Ovary (tissue), 9 donors: ENCODE data around the gene LANCL1. TPM values are rescaled to one million over a fixed set of nuclear protein-coding genes. Genes with fewer than 3 reads are reported as not detected.

ENCODE experiments used
- DNase-seq, 5 donors: peaks; one replicate each; pipeline ENCODE4 v3.0.0-alpha.2; 2019 to 2020
- H3K27ac ChIP-seq, 2 donors: fragments of 200-600 bp; one replicate each; pipeline versions ENCODE4 v1.5.1 to v1.8.0; 2019 to 2022
- H3K27me3 ChIP-seq: fragments of 200-600 bp; one replicate; pipeline ENCODE4 v1.8.0; 2022
- H3K36me3 ChIP-seq: fragments of 200-600 bp; sonication (generic); one replicate; pipeline ENCODE4 v1.5.1; 2019
- H3K4me1 ChIP-seq: one replicate; pipeline ENCODE4 v1.8.1; 2013; ENCODE audit warnings: mild to moderate bottlenecking, moderate library complexity; ENCODE audit not compliant: insufficient read depth
- H3K4me3 ChIP-seq: fragments of 200-600 bp; sonication (generic); one replicate; pipeline ENCODE4 v1.5.1; 2017
- H3K9me3 ChIP-seq, 2 donors: fragments of 200-600 bp in 1 of 2; sonication (generic) in 1 of 2; one replicate each; pipeline versions ENCODE4 v1.5.1 to v1.8.1; 2013 to 2019; ENCODE audit warnings: mild to moderate bottlenecking in 1 of 2, moderate library complexity in 1 of 2
- EP300 ChIP-seq: sonication (generic); formaldehyde crosslinking; IDR thresholded peaks from one replicate; pipeline ENCODE4 v1.6.1; 2017; ENCODE audit warnings: antibody characterized with exemption
- POLR2A ChIP-seq: fragments of 450-650 bp; IDR thresholded peaks from one replicate; pipeline ENCODE4 v1.6.1; 2017; ENCODE audit warnings: antibody characterized with exemption, mild to moderate bottlenecking, moderate library complexity
- WGBS, 3 donors: extraction: QIAGEN DNeasy Blood & Tissue Kit in 1 of 3; methylation state at CpG; one replicate each; pipeline versions ENCODE4 v1.1.5 to v1.1.7; 2013 to 2017; 5-methylcytosine and 5-hydroxymethylcytosine counted together
- intact Hi-C, 4 donors: fragments of 100-400 bp; cut with DNase I; formaldehyde crosslinking; loops; one replicate each; pipeline versions ENCODE4 v1.11.0 to v1.15.1; 2022 to 2023
- polyA plus RNA-seq, 2 donors: library from polyadenylated mRNA; stranded (reverse); fragments of 200-250 nt in 1 of 2; fragments of 350-450 nt in 1 of 2; fragmentation: Illumina TruSeq in 1 of 2; extraction: RNeasy Lipid Tissue Mini Kit (QIAGEN cat#74804) in 1 of 2; gene quantifications; one replicate each; pipeline ENCODE4 v1.2.3, GENCODE V29; 2013 to 2014
- total RNA-seq, 7 donors: library from RNA; depleted of rRNA in 2 of 7; stranded (reverse); fragments of >200 nt in 2 of 7; fragmentation: NEBNext Ultra II Directional in 3 of 7; extraction: Animal tissue kit (Norgen Biotek cat#: 25700) in 3 of 7; gene quantifications; one replicate each; pipeline versions ENCODE4 v1.1.0 to v1.2.4, GENCODE V29; 2016 to 2023
- TF ChIP-seq, protein P1 (sequence below), 3 donors: fragments of 450-650 bp in 2 of 3; fragments of 200-600 bp in 1 of 3; IDR thresholded peaks; one replicate each; pipeline versions ENCODE4 v1.5.1 to v1.8.0; 2016 to 2022; ENCODE audit warnings: antibody characterized with exemption in 3 of 3, mild to moderate bottlenecking in 1 of 3
- donor health status: DM: no; HTN: no; CAD: no; lungs with moderate emphysema.
- donor health status: DM: no; HTN: no; CAD: no.
- donor health status: Bipolar disorder and iron deficiency.
- donor health status: DM: yes; HTN: yes; CAD: no.
- donor health status: DM: no; HTN: no; CAD: no.
- donor health status: DM: yes; HTN: yes; CAD: no.

The LANCL1 gene
- total and polyA plus RNA-seq, 9 donors = 21.6 to 44.7 (median 39.7) TPM

DNA sequence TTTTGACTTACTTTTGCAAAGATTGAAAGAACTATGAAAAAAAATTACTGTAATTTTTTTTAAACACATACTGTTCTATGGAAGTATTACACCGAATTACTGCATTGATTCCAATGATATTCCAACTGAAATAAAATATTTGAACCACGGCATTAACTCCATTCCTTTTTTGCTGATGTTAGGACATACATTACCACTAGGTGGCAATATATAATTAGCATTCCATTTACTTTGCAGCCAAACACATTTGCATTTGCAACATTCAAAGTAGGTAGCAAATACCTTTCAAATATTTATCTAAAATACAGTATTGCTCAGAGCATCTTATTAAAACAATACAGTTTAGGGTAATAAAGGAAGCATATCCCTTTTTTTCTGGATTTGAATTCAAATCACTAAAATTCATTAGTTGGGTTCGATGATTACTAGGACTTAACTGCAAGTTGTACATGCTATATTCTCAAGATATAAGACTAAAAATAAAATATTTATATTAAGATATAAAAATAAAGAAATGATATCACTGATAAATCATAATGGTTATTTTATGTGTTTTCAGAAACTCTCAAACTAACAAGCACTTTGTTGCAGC, 31.3 kb downstream of the LANCL1 start:
- H3K36me3 ChIP-seq = no peaks in the 10 kb centered on the region
- no peak overlapping the region for H3K27ac ChIP-seq
- 49 to 54% (median 54%) methylated on average over 3 of the region's 3 CpGs for WGBS, 3 donors
- H3K9me3 ChIP-seq = no peaks in the 10 kb centered on the region
- H3K4me3 ChIP-seq = no peak overlapping the region
- peaks cover 1% of the 10 kb centered on the region for H3K4me1 ChIP-seq
- TF ChIP-seq POLR2A (no peak), EP300 (no peak)
- TF ChIP-seq, protein P1, sequence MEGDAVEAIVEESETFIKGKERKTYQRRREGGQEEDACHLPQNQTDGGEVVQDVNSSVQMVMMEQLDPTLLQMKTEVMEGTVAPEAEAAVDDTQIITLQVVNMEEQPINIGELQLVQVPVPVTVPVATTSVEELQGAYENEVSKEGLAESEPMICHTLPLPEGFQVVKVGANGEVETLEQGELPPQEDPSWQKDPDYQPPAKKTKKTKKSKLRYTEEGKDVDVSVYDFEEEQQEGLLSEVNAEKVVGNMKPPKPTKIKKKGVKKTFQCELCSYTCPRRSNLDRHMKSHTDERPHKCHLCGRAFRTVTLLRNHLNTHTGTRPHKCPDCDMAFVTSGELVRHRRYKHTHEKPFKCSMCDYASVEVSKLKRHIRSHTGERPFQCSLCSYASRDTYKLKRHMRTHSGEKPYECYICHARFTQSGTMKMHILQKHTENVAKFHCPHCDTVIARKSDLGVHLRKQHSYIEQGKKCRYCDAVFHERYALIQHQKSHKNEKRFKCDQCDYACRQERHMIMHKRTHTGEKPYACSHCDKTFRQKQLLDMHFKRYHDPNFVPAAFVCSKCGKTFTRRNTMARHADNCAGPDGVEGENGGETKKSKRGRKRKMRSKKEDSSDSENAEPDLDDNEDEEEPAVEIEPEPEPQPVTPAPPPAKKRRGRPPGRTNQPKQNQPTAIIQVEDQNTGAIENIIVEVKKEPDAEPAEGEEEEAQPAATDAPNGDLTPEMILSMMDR (IDR thresholded peaks at IDR 0.05) = peak; percentile 25 to 40 (median 37)
- intact Hi-C loops = no loop called here
- no peaks in the 10 kb centered on the region for H3K27me3 ChIP-seq
- DNase-seq = no peak

- Histone ChIP-seq H3K27ac (no peak overlapping the region), H3K9me3 (no peaks in the 10 kb centered on the region), H3K36me3 (no peaks in the 10 kb centered on the region), H3K4me1 (peaks cover 2% of the 10 kb centered on the region), H3K27me3 (no peaks in the 10 kb centered on the region), H3K4me3 (no peak overlapping the region)
- WGBS, 3 donors = 95 to 98% (median 97%) methylated on average over 3 of the region's 3 CpGs
- no peak for DNase-seq
- TF ChIP-seq, protein P1 (IDR thresholded peaks at IDR 0.05) = no peak
- TF ChIP-seq EP300 = no peak
- no peak for TF ChIP-seq POLR2A
- intact Hi-C loops = no loop called here
These were observed 33.0 kb downstream of the LANCL1 start for GRCh38 chr2:210443527-210443926.

DNA sequence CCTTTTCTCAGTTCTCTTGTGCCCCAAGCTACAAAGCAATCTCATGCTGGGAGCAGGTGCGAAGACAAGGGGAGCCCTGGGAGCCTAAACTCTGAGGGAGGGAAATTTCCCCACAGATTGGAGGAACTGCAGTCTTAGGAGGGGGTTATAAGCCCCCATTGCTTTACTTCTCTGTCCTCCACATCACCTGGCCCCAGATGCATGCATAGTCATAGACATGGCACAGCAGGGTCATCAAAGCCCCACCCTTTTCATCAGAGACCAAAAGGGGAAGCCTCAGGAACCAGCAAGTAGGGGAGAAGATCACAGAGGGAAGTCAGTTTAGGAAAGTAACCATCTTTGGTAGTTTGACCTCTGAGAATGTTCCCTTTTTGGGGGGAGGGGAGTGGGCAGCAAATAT, 33.7 kb downstream of the LANCL1 start:
- Histone ChIP-seq H3K36me3 (no peaks in the 10 kb centered on the region), H3K27ac (no peak overlapping the region), H3K4me3 (no peak overlapping the region), H3K4me1 (peaks cover 2% of the 10 kb centered on the region), H3K9me3 (no peaks in the 10 kb centered on the region), H3K27me3 (no peaks in the 10 kb centered on the region)
- TF ChIP-seq EP300 = no peak
- TF ChIP-seq POLR2A = no peak
- TF ChIP-seq, protein P1 (IDR thresholded peaks at IDR 0.05) = no peak
- intact Hi-C loops = no loop called here
- no peak for DNase-seq
- 96 to 97% (median 96%) methylated on average over 1 of the region's 1 CpG for WGBS, 3 donors

GRCh38 chr2:210442457-210442856, 34.1 kb downstream of the LANCL1 start:
- Histone ChIP-seq H3K9me3 (no peaks in the 10 kb centered on the region), H3K4me1 (peaks cover 2% of the 10 kb centered on the region), H3K4me3 (no peak overlapping the region), H3K27ac (no peak overlapping the region), H3K36me3 (no peaks in the 10 kb centered on the region), H3K27me3 (no peaks in the 10 kb centered on the region)
- 94 to 98% (median 96%) methylated on average over 2 of the region's 2 CpGs for WGBS, 3 donors
- intact Hi-C loops = no loop called here
- TF ChIP-seq POLR2A (no peak), EP300 (no peak)
- TF ChIP-seq, protein P1 (IDR thresholded peaks at IDR 0.05) = no peak
- DNase-seq = no peak
